ENCODE measurements around the gene IKBKE.

The IKBKE gene

DNA sequence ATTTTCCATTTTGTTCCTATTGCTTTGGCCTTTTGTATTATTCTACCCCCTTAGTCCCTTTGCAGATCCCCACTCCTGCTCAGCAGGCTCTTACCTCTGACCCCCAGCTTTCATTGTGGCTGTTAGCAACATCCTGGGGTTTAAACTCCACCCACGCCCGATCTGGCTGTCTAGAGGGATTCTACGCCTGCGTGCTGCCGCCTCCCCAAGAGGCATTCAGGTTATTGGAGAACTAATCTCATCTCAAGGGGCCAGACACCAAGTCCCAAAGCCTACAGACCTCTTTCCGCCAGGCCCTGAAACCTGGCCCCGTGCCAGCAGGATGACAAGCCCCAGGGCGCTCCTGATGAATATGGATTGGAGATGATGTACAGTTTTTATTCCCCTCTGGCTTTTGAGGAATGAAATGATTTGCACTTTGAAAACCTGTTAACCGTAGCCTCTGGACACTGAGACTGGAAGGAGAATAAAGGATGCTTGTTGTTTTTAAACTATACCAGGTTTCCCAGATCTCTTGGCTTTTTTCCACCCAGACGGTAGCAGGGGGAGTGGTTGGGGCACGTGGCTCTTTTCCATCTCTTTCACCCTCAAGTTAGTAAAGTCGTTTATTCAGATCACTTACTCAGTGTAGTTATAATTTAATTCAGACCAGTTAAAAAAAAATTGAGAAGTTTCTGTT, 14.5 kb upstream of the IKBKE start:
- no peak for DNase-seq (ENCODE audit: low read depth, low spot score)
- ChIA-PET CTCF (interaction anchor here (0.7 to 1.3 kb wide), 4 partner anchors 9 to 25 kb away, joined by 3 to 5 read pairs (median 3); partner anchors contain the start of gene IKBKE), POLR2A (no interaction called here)
- TF ChIP-seq, protein P1, sequence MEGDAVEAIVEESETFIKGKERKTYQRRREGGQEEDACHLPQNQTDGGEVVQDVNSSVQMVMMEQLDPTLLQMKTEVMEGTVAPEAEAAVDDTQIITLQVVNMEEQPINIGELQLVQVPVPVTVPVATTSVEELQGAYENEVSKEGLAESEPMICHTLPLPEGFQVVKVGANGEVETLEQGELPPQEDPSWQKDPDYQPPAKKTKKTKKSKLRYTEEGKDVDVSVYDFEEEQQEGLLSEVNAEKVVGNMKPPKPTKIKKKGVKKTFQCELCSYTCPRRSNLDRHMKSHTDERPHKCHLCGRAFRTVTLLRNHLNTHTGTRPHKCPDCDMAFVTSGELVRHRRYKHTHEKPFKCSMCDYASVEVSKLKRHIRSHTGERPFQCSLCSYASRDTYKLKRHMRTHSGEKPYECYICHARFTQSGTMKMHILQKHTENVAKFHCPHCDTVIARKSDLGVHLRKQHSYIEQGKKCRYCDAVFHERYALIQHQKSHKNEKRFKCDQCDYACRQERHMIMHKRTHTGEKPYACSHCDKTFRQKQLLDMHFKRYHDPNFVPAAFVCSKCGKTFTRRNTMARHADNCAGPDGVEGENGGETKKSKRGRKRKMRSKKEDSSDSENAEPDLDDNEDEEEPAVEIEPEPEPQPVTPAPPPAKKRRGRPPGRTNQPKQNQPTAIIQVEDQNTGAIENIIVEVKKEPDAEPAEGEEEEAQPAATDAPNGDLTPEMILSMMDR (IDR thresholded peaks at IDR 0.05; ENCODE audit: insufficient read depth, low read length, missing control alignments), result no peak
- no peak overlapping the region for H3K4me3 ChIP-seq (ENCODE audit: low read depth, low read length)

- CTCF ChIA-PET, result interaction anchor here (0.9 to 7.0 kb wide), 10 partner anchors 9 to 156 kb away, joined by 3 to 79 read pairs (median 3); partner anchors contain the start of genes EIF2D and IKBKE
- DNase-seq (ENCODE audit: low read depth, low spot score), result no peak
- TF ChIP-seq, protein P1 (IDR thresholded peaks at IDR 0.05; ENCODE audit: insufficient read depth, low read length, missing control alignments), result no peak
- H3K4me3 ChIP-seq (ENCODE audit: low read depth, low read length), result no peak overlapping the region
- POLR2A ChIA-PET, result no interaction called here
Observed at GRCh38 chr1:206456577-206457370, 13.5 kb upstream of the IKBKE start.

GRCh38 chr1:206457408-206458120, 12.7 kb upstream of the IKBKE start:
- no peak overlapping the region for H3K4me3 ChIP-seq (ENCODE audit: low read depth, low read length)
- no peak for DNase-seq (ENCODE audit: low read depth, low spot score)
- POLR2A ChIA-PET, result no interaction called here
- TF ChIP-seq, protein P1 (IDR thresholded peaks at IDR 0.05; ENCODE audit: insufficient read depth, low read length, missing control alignments), result no peak
- CTCF ChIA-PET, result interaction anchor here (0.9 to 7.0 kb wide), 11 partner anchors 7 to 155 kb away, joined by 3 to 79 read pairs (median 3); partner anchors contain the start of genes EIF2D and IKBKE

DNA sequence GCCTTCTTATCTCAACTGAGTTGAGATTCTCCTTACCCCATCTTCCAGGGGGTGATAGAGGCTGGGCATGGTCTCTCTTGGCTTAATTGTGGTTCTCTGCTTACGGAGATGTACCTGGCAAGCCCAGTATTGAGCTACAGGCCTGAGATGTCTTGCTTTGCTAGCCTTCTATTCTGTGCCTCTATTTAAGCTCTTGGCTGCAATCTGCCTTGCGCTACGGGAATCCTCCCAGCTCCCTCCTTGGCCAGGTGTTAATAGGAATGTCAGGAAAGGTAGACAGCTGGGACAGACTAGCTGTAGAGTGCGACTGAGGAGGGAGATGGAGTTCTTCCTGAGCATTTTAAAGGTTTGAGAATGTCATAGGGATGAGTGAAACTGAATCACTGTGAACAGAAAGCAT, 10.6 kb upstream of the IKBKE start:
- ChIA-PET POLR2A (no interaction called here), CTCF (interaction anchor here (1.1 to 7.0 kb wide), 9 partner anchors 8 to 125 kb away, joined by 3 to 79 read pairs (median 5); partner anchors contain the start of gene IKBKE)
- DNase-seq (ENCODE audit: low read depth, low spot score), result no peak
- H3K4me3 ChIP-seq (ENCODE audit: low read depth, low read length), result no peak overlapping the region
- TF ChIP-seq, protein P1 (IDR thresholded peaks at IDR 0.05; ENCODE audit: insufficient read depth, low read length, missing control alignments), result no peak

- POLR2A ChIA-PET, result no interaction called here
- TF ChIP-seq, protein P1 (IDR thresholded peaks at IDR 0.05; ENCODE audit: insufficient read depth, low read length, missing control alignments), result no peak
- CTCF ChIA-PET, result interaction anchor here (0.6 to 7.5 kb wide), 15 partner anchors 10 to 203 kb away, joined by 3 to 92 read pairs (median 9); partner anchors contain the start of gene IKBKE
- DNase-seq (ENCODE audit: low read depth, low spot score), result no peak
- no peak overlapping the region for H3K4me3 ChIP-seq (ENCODE audit: low read depth, low read length)
Observed at GRCh38 chr1:206460836-206461426, 9.3 kb upstream of the IKBKE start.

Data from AG04449 (cell line).